Measurements from ENCODE around the gene ZNF486. TPM values are rescaled to one million over a fixed set of nuclear protein-coding genes. Genes with fewer than 3 reads are reported as not detected.
"Not testable (repeated sequence)": the region's sequence is repeated elsewhere in the genome, so short reads cannot be mapped to it uniquely, and the experiment has no call there.

Gene ZNF486
- total and polyA plus RNA-seq, 7 experiments from 2014 or later, result 3.3 to 10.3 (median 4.8) TPM

GRCh38 chr19:20167651-20168122 lies 673 bp downstream of the ZNF486 start:
- ChIA-PET CTCF (interaction anchor here (0.7 kb wide), 1 partner anchor 128 kb away, joined by 3 read pairs; the partner anchor contains the start of gene ZNF682), POLR2A (interaction anchor here (0.6 to 2.1 kb wide), 10 partner anchors 70 to 1684 kb away, joined by 3 to 8 read pairs (median 6); partner anchors contain the start of genes ZNF253, ZNF429, ZNF626 and ZNF66)
- H3K36me3 Mint-ChIP-seq, result peaks cover 23 to 58% (median 38%) of the 10 kb centered on the region in 5 donors
- peak overlapping the region; percentile 90 to 99 (median 95) for H3K4me3 Mint-ChIP-seq
- peak overlapping the region; percentile 76 for H3K27ac ChIP-seq (ENCODE audit: low read depth, low read length)
- DNase-seq, result peak in 1 of 9 donors; percentile 10
- intact Hi-C loops (cut with micrococcal nuclease), result loop anchor here (1.0 to 10.0 kb wide), 14 partner anchors 71 to 1687 kb away; partner anchors contain the start of genes ZNF66 (in 2 of the 2), ATP13A1 (in 1 of the 2), ZNF100 (in 1 of the 2) and ZNF101 (in 1 of the 2)
- no peaks in the 10 kb centered on the region for H3K27me3 ChIP-seq (ENCODE audit: control insufficient read depth in 2 of 2, insufficient read depth in 2 of 2, low read length in 2 of 2)
- H3K27me3 Mint-ChIP-seq, result no peaks in the 10 kb centered on the region
- H3K9me3 Mint-ChIP-seq, result peaks cover 2 to 82% (median 18%) of the 10 kb centered on the region in 11 donors
- H3K4me3 ChIP-seq (ENCODE audit: low read length), result peak overlapping the region; percentile 85
- peaks cover 0 to 17% (median 0%) of the 10 kb centered on the region in 3 experiments for H3K36me3 ChIP-seq (ENCODE audit: control insufficient read depth in 2 of 3, insufficient read depth in 3 of 3, low read length in 3 of 3)
- H3K27ac Mint-ChIP-seq, result peak overlapping the region; percentile 83 to 98 (median 90)
- H3K4me1 Mint-ChIP-seq, result peaks cover 12 to 36% (median 31%) of the 10 kb centered on the region in 7 donors
- peaks cover 6 to 10% of the 10 kb centered on the region in 2 donors for H3K4me1 ChIP-seq (ENCODE audit: control insufficient read depth in 2 of 2, insufficient read depth in 2 of 2, low read length in 2 of 2)
- H3K9me3 ChIP-seq (ENCODE audit: control insufficient read depth in 2 of 3, low read length in 3 of 3), result peaks cover 0 to 10% (median 0%) of the 10 kb centered on the region in 3 experiments
- ATAC-seq, result no peak

DNA sequence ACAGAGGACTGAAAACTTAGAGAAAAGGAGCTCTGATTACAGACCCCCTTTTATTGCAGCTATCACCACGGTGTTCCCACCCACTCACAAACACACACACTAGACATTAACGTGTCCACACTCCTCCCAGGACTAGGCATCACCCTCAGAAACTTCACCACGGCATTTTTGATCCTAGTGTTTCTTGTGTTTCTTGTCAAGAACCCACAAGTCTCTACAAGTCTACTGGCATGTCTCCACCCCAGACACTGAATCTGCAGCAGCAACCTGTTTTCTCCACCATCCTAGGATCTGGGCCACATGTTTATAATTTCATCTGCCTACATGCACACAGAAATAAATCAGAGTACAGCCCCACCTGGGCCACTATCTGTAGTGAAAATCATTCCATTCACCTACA lies 4.3 kb downstream of the ZNF486 start:
- Histone ChIP-seq H3K4me3 (ENCODE audit: low read length) (no peak overlapping the region), H3K4me1 (ENCODE audit: control insufficient read depth in 2 of 2, insufficient read depth in 2 of 2, low read length in 2 of 2) (peaks cover 0 to 5% of the 10 kb centered on the region in 2 donors), H3K27me3 (ENCODE audit: control insufficient read depth in 2 of 2, insufficient read depth in 2 of 2, low read length in 2 of 2) (no peaks in the 10 kb centered on the region), H3K36me3 (ENCODE audit: control insufficient read depth in 2 of 3, insufficient read depth in 3 of 3, low read length in 3 of 3) (peaks cover 0 to 21% (median 0%) of the 10 kb centered on the region in 3 experiments), H3K9me3 (ENCODE audit: control insufficient read depth in 2 of 3, low read length in 3 of 3) (peaks cover 0 to 18% (median 0%) of the 10 kb centered on the region in 3 experiments), H3K27ac (ENCODE audit: low read depth, low read length) (no peak overlapping the region)
- Mint-ChIP-seq H3K4me3 (peak overlapping the region in 1 of 10 donors; percentile 3), H3K9me3 (peaks cover 0 to 80% (median 25%) of the 10 kb centered on the region in 11 donors), H3K4me1 (peaks cover 5 to 24% (median 17%) of the 10 kb centered on the region in 7 donors), H3K27ac (no peak overlapping the region), H3K27me3 (no peaks in the 10 kb centered on the region), H3K36me3 (peaks cover 17 to 64% (median 49%) of the 10 kb centered on the region in 5 donors)
- intact Hi-C loops (cut with micrococcal nuclease), result no loop called here
- ChIA-PET POLR2A (no interaction called here), CTCF (no interaction called here)
- ATAC-seq (no peak), DNase-seq (no peak)

DNA sequence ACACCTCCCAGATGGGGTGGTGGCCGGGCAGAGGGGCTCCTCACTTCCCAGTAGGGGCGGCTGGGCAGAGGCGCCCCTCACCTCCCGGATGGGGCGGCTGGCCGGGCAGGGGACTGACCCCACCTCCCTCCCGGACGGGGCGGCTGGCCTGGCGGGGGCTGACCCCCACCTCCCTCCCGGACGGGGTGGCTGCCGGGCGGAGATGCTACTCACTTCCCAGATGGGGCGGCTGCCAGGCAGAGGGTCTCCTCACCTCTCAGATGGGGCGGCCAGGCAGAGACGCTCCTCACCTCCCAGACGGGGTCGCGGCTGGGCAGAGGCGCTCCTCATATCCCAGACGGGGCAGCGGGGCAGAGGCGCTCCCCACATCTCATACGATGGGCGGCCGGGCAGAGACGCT lies 8.8 kb downstream of the ZNF486 start:
- H3K4me1 Mint-ChIP-seq; H3K27ac ChIP-seq (ENCODE audit: low read depth, low read length); POLR2A ChIA-PET; H3K27ac Mint-ChIP-seq; H3K36me3 ChIP-seq (ENCODE audit: control insufficient read depth in 2 of 3, insufficient read depth in 3 of 3, low read length in 3 of 3); H3K27me3 Mint-ChIP-seq; CTCF ChIA-PET; H3K27me3 ChIP-seq (ENCODE audit: control insufficient read depth in 2 of 2, insufficient read depth in 2 of 2, low read length in 2 of 2); H3K4me3 Mint-ChIP-seq; H3K4me3 ChIP-seq (ENCODE audit: low read length); DNase-seq; ATAC-seq; intact Hi-C loops (cut with micrococcal nuclease); H3K4me1 ChIP-seq (ENCODE audit: control insufficient read depth in 2 of 2, insufficient read depth in 2 of 2, low read length in 2 of 2): not testable (repeated sequence)
- H3K9me3 Mint-ChIP-seq, result peaks cover 0 to 83% (median 34%) of the 10 kb centered on the region in 11 donors
- H3K36me3 Mint-ChIP-seq, result peaks cover 11 to 60% (median 55%) of the 10 kb centered on the region in 5 donors
- H3K9me3 ChIP-seq (ENCODE audit: control insufficient read depth in 2 of 3, low read length in 3 of 3), result peaks cover 0 to 14% (median 0%) of the 10 kb centered on the region in 3 experiments

GRCh38 chr19:20179956-20180355 lies 12.9 kb downstream of the ZNF486 start:
- H3K4me1 Mint-ChIP-seq; DNase-seq; H3K4me1 ChIP-seq (ENCODE audit: control insufficient read depth in 2 of 2, insufficient read depth in 2 of 2, low read length in 2 of 2); H3K27me3 ChIP-seq (ENCODE audit: control insufficient read depth in 2 of 2, insufficient read depth in 2 of 2, low read length in 2 of 2); H3K9me3 ChIP-seq (ENCODE audit: control insufficient read depth in 2 of 3, low read length in 3 of 3); H3K27ac Mint-ChIP-seq; ATAC-seq; POLR2A ChIA-PET; H3K27ac ChIP-seq (ENCODE audit: low read depth, low read length); H3K27me3 Mint-ChIP-seq; H3K4me3 Mint-ChIP-seq; intact Hi-C loops (cut with micrococcal nuclease); H3K36me3 ChIP-seq (ENCODE audit: control insufficient read depth in 2 of 3, insufficient read depth in 3 of 3, low read length in 3 of 3); H3K4me3 ChIP-seq (ENCODE audit: low read length); CTCF ChIA-PET: not testable (repeated sequence)
- H3K9me3 Mint-ChIP-seq, result peaks cover 0 to 79% (median 21%) of the 10 kb centered on the region in 11 donors
- peaks cover 0 to 42% (median 31%) of the 10 kb centered on the region in 5 donors for H3K36me3 Mint-ChIP-seq

DNA sequence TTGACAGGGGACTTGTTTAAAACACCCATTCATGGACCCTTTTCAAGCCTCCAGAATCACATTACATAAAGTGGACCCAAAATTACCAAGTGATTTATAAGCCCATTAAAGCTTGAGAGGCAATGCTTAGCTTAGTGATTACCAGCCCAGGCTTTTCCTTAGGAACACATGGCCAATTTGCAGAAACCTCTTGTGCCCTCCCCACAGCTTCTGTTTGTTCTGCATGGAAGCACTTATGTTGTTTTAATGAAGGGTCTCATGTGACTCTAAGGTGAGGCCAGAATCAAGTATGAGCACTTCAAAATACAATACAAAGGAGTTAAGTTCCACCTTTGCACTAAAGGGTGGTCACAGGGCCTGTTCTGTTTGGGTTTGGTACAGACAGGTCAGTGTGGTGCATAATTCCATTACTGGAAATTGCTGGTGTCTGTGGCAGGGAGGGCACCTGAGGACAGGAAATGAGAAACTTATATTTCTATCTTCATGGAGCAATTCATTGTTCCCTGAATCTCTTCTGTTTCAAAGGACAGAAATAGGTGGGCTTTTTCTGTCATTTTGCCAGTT lies 15.3 kb downstream of the ZNF486 start:
- H3K4me3 ChIP-seq (ENCODE audit: low read length), result no peak overlapping the region
- Mint-ChIP-seq H3K4me1 (peaks cover 0 to 3% (median 0%) of the 10 kb centered on the region in 7 donors), H3K27ac (no peak overlapping the region), H3K4me3 (no peak overlapping the region), H3K27me3 (no peaks in the 10 kb centered on the region), H3K9me3 (peaks cover 0 to 69% (median 16%) of the 10 kb centered on the region in 11 donors), H3K36me3 (peaks cover 0 to 48% (median 36%) of the 10 kb centered on the region in 5 donors)
- intact Hi-C loops (cut with micrococcal nuclease), result no loop called here
- ATAC-seq (no peak), DNase-seq (no peak)
- no peaks in the 10 kb centered on the region for H3K4me1 ChIP-seq (ENCODE audit: control insufficient read depth in 2 of 2, insufficient read depth in 2 of 2, low read length in 2 of 2)
- ChIA-PET POLR2A (no interaction called here), CTCF (no interaction called here)
- no peak overlapping the region for H3K27ac ChIP-seq (ENCODE audit: low read depth, low read length)
- no peaks in the 10 kb centered on the region for H3K27me3 ChIP-seq (ENCODE audit: control insufficient read depth in 2 of 2, insufficient read depth in 2 of 2, low read length in 2 of 2)
- H3K36me3 ChIP-seq (ENCODE audit: control insufficient read depth in 2 of 3, insufficient read depth in 3 of 3, low read length in 3 of 3), result no peaks in the 10 kb centered on the region
- peaks cover 0 to under 1% (median 0%) of the 10 kb centered on the region in 3 experiments for H3K9me3 ChIP-seq (ENCODE audit: control insufficient read depth in 2 of 3, low read length in 3 of 3)

DNA sequence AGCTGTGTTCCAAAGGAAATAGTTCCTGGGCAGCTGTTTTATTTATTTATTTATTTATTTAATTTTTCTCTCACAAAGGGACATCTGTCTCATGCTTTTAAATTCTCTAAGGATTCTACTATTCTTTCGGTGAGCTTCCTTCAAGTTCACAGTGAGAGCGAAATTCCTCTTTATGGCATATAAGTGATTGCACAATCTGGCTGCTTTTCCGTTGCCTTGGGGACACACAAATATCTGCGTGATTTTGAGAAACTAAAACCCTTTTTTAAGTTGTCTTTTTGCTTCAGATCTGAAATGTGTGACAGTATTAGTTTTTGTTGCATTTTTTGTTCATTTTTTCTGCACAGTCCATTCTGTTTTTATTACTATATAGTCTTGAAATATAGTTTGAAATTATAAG lies 19.2 kb downstream of the ZNF486 start:
- no peak overlapping the region for H3K27ac Mint-ChIP-seq
- H3K36me3 ChIP-seq (ENCODE audit: control insufficient read depth in 2 of 3, insufficient read depth in 3 of 3, low read length in 3 of 3), result peaks cover 0 to 35% (median 4%) of the 10 kb centered on the region in 3 experiments

More for the DNA sequence above, 19.2 kb downstream of the ZNF486 start:
- no peaks in the 10 kb centered on the region for H3K4me1 Mint-ChIP-seq
- ChIA-PET CTCF (no interaction called here), POLR2A (no interaction called here)
- no peak overlapping the region for H3K4me3 Mint-ChIP-seq
- DNase-seq (no peak), ATAC-seq (no peak)
- H3K27me3 Mint-ChIP-seq, result no peaks in the 10 kb centered on the region
- peaks cover 8 to 58% (median 49%) of the 10 kb centered on the region in 5 donors for H3K36me3 Mint-ChIP-seq
- no peak overlapping the region for H3K27ac ChIP-seq (ENCODE audit: low read depth, low read length)
- H3K4me1 ChIP-seq (ENCODE audit: control insufficient read depth in 2 of 2, insufficient read depth in 2 of 2, low read length in 2 of 2), result no peaks in the 10 kb centered on the region
- no peak overlapping the region for H3K4me3 ChIP-seq (ENCODE audit: low read length)
- H3K27me3 ChIP-seq (ENCODE audit: control insufficient read depth in 2 of 2, insufficient read depth in 2 of 2, low read length in 2 of 2), result no peaks in the 10 kb centered on the region
- intact Hi-C loops (cut with micrococcal nuclease), result no loop called here
- peaks cover 0 to 10% (median 0%) of the 10 kb centered on the region in 3 experiments for H3K9me3 ChIP-seq (ENCODE audit: control insufficient read depth in 2 of 3, low read length in 3 of 3)
- H3K9me3 Mint-ChIP-seq, result peaks cover 0 to 71% (median 15%) of the 10 kb centered on the region in 11 donors

Measured in naive thymus-derived CD4-positive, alpha-beta T cell (primary cell).